ENCODE measurements around the gene DUOXA1.

GRCh38 chr15:45148076-45149059 is 18.7 kb upstream of the DUOXA1 start:
- TF ChIP-seq TEAD4 (CRISPR knock-in tag; IDR thresholded peaks at IDR 0.05) (no peak), USF2 (CRISPR knock-in tag; IDR thresholded peaks at IDR 0.05) (no peak), ZNF512 (CRISPR knock-in tag; IDR thresholded peaks at IDR 0.05; ENCODE audit: borderline replicate concordance) (no peak), AFF4 (CRISPR knock-in tag; IDR thresholded peaks at IDR 0.05; ENCODE audit: borderline replicate concordance) (no peak), NR3C1 (CRISPR knock-in tag; conservative IDR thresholded peaks at IDR 0.05; ENCODE audit: low read depth) (no peak), ZBTB21 (CRISPR knock-in tag; IDR thresholded peaks at IDR 0.05; ENCODE audit: borderline replicate concordance) (no peak), FOXJ3 (CRISPR knock-in tag; IDR thresholded peaks at IDR 0.05; ENCODE audit: borderline replicate concordance) (no peak), CTCF (IDR thresholded peaks at IDR 0.05) (no peak)
